ENCODE results near the gene HPSE2.
"Not testable (repeated sequence)": the region's sequence is repeated elsewhere in the genome, so short reads cannot be mapped to it uniquely, and the experiment has no call there.

HPSE2 gene

GRCh38 chr10:99002392-99002791 lies 233.3 kb downstream of the HPSE2 start:
- FAIRE-seq, result no peak

GRCh38 chr10:98997596-98997995 lies 238.1 kb downstream of the HPSE2 start:
- no peak for FAIRE-seq

- FAIRE-seq, result no peak
Measured at GRCh38 chr10:98994030-98994429, 241.6 kb downstream of the HPSE2 start.

- FAIRE-seq, result not testable (repeated sequence)
Measured at GRCh38 chr10:98983751-98984150, 251.9 kb downstream of the HPSE2 start.

- FAIRE-seq, result no peak
Measured at GRCh38 chr10:98980353-98980752, 255.3 kb downstream of the HPSE2 start.

GRCh38 chr10:98971464-98971863 lies 264.2 kb downstream of the HPSE2 start:
- FAIRE-seq, result no peak

- no peak for FAIRE-seq
Measured at GRCh38 chr10:98967601-98968000, 268.1 kb downstream of the HPSE2 start.

GRCh38 chr10:98963608-98964007 lies 272.0 kb downstream of the HPSE2 start:
- no peak for FAIRE-seq

- no peak for FAIRE-seq
Measured at GRCh38 chr10:98959379-98959778, 276.3 kb downstream of the HPSE2 start.

- FAIRE-seq, result no peak
Measured at GRCh38 chr10:98957801-98958200, 277.9 kb downstream of the HPSE2 start.

GRCh38 chr10:98956576-98957260 lies 278.9 kb downstream of the HPSE2 start:
- no peak for FAIRE-seq

- FAIRE-seq, result no peak
Measured at GRCh38 chr10:98953251-98953650, 282.4 kb downstream of the HPSE2 start.

GRCh38 chr10:98951269-98952000 lies 284.2 kb downstream of the HPSE2 start:
- FAIRE-seq, result no peak

- FAIRE-seq, result no peak
Measured at GRCh38 chr10:98950106-98950505, 285.5 kb downstream of the HPSE2 start.

GRCh38 chr10:98949306-98949705 lies 286.3 kb downstream of the HPSE2 start:
- no peak for FAIRE-seq

- no peak for FAIRE-seq
Measured at GRCh38 chr10:98943681-98944080, 292.0 kb downstream of the HPSE2 start.

GRCh38 chr10:98929709-98930108 lies 305.9 kb downstream of the HPSE2 start:
- FAIRE-seq, result no peak

GRCh38 chr10:98925651-98926050 lies 310.0 kb downstream of the HPSE2 start:
- no peak for FAIRE-seq

- no peak for FAIRE-seq
Measured at GRCh38 chr10:98924526-98924925, 311.1 kb downstream of the HPSE2 start.

- FAIRE-seq, result no peak
Measured at GRCh38 chr10:98921316-98921715, 314.3 kb downstream of the HPSE2 start.

- FAIRE-seq, result no peak
Measured at GRCh38 chr10:98920807-98921206, 314.8 kb downstream of the HPSE2 start.

- FAIRE-seq, result no peak
Measured at GRCh38 chr10:98920360-98920759, 315.3 kb downstream of the HPSE2 start.

- FAIRE-seq, result no peak
Measured at GRCh38 chr10:98919899-98920298, 315.8 kb downstream of the HPSE2 start.

- no peak for FAIRE-seq
Measured at GRCh38 chr10:98917828-98918227, 317.8 kb downstream of the HPSE2 start.

Data from G401.6 (cell line).